ENCODE measurements around the gene GRID1. TPM values are rescaled to one million over a fixed set of nuclear protein-coding genes. Genes with fewer than 3 reads are reported as not detected.

Gene GRID1
- total RNA-seq, 1 donor from 2014 or later, result under 0.01 TPM

DNA sequence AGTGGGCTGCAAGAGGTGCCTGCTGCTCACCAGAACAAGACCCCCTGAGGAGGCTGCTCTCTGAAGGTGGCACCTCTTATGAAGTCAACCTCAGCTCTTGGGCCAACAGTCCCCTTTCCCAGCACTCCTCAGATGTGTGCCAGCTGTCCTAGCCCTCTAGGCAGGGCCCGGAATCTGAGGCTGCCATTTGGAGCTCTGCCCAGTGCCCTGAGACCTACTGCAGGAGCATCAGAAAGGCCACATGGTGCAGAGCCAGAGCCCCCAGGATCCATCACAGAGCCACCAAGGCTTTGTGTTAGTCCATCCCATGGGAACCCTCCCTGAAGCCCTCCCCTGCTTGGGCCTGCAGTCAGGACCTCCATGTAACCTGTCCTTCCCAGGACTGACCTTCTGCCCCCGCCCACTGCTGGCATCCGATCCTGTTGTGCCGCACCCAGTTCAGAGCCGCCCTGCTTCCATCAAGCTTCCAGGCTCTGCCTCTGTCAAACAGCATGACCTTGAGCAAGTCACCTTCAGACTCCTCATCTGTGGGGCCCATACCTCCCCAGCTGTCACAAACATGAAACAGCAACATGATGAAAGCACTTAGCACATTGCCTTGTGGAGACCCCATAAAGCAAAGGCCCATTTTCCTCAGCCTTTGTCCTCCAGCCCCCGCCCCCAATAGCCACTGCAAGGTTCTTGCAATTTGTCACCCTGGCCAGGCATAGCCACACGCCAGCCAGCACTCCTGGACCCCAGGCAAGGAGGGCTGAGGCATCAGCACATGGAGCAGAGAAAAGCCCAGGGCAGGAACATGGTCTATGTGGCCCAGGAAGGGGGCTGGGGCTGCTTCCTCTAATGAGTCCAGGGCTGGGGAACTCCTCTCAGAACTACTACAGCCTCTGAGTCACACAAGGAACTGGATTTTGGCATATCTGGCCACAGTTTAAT, 51.7 kb downstream of the GRID1 start:
- H3K4me3 ChIP-seq (ENCODE audit: low read depth, low read length), result no peak overlapping the region
- DNase-seq (ENCODE audit: low read depth), result no peak
- H3K27me3 ChIP-seq (ENCODE audit: control insufficient read depth, insufficient read depth, low read length), result no peaks in the 10 kb centered on the region
- no peaks in the 10 kb centered on the region for H3K36me3 ChIP-seq (ENCODE audit: control insufficient read depth, insufficient read depth, low read length)
- FAIRE-seq, result no peak
- TF ChIP-seq, protein P1, sequence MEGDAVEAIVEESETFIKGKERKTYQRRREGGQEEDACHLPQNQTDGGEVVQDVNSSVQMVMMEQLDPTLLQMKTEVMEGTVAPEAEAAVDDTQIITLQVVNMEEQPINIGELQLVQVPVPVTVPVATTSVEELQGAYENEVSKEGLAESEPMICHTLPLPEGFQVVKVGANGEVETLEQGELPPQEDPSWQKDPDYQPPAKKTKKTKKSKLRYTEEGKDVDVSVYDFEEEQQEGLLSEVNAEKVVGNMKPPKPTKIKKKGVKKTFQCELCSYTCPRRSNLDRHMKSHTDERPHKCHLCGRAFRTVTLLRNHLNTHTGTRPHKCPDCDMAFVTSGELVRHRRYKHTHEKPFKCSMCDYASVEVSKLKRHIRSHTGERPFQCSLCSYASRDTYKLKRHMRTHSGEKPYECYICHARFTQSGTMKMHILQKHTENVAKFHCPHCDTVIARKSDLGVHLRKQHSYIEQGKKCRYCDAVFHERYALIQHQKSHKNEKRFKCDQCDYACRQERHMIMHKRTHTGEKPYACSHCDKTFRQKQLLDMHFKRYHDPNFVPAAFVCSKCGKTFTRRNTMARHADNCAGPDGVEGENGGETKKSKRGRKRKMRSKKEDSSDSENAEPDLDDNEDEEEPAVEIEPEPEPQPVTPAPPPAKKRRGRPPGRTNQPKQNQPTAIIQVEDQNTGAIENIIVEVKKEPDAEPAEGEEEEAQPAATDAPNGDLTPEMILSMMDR (IDR thresholded peaks at IDR 0.05; ENCODE audit: insufficient read depth, low read length, severe bottlenecking), result no peak

DNA sequence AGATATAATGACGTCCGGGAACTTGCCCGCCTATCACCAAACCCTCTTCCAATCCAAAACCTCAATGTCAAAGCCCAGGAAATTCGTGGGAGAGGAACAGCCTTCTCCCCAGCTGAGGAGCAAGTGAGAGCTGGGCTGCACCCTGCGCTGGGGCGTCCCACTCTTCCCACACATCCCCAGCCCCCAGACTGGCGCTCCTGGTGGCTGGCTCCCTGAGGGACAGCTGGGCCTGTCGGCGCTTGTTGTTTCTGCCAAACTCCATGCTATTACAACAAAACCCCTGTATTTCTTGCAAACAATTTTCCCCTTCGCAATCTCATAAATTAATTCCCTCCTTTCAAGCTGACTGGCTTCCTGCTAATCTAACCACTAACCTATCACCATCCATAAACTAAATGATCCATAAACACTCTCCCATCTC, 53.0 kb downstream of the GRID1 start:
- Histone ChIP-seq H3K27me3 (ENCODE audit: control insufficient read depth, insufficient read depth, low read length) (no peaks in the 10 kb centered on the region), H3K36me3 (ENCODE audit: control insufficient read depth, insufficient read depth, low read length) (no peaks in the 10 kb centered on the region), H3K4me3 (ENCODE audit: low read depth, low read length) (no peak overlapping the region)
- no peak for FAIRE-seq
- TF ChIP-seq, protein P1 (IDR thresholded peaks at IDR 0.05; ENCODE audit: insufficient read depth, low read length, severe bottlenecking), result no peak
- DNase-seq (ENCODE audit: low read depth), result no peak

DNA sequence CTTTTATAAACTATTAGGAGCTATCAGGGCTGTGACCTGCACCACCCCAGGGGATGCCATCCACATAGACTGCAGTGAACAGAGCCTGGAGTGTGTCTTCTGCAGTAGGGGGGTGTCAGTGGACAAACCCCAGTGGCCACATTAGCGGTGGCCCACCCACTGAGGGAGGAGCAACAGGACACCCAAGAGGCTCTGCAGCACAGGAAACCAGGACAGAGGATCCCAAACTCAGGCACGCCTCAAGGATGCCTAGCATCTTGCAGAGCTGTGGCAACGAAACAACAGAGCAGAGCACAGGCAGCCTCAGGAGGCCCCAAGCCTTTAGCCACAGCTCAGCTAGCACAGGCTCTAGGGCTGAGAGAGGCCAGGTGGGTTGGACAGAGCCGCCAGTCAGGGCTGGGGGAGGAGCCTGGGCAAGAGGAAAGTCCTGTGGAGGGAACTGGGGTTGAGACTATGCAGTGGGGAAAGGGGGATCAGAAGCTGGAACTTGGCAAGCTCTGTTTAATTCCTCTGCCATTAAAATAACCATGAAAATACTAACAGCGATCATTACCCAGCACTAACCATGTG, 53.8 kb downstream of the GRID1 start:
- FAIRE-seq, result no peak
- TF ChIP-seq, protein P1 (IDR thresholded peaks at IDR 0.05; ENCODE audit: insufficient read depth, low read length, severe bottlenecking), result no peak
- Histone ChIP-seq H3K27me3 (ENCODE audit: control insufficient read depth, insufficient read depth, low read length) (no peaks in the 10 kb centered on the region), H3K4me3 (ENCODE audit: low read depth, low read length) (no peak overlapping the region), H3K36me3 (ENCODE audit: control insufficient read depth, insufficient read depth, low read length) (no peaks in the 10 kb centered on the region)
- DNase-seq (ENCODE audit: low read depth), result no peak

DNA sequence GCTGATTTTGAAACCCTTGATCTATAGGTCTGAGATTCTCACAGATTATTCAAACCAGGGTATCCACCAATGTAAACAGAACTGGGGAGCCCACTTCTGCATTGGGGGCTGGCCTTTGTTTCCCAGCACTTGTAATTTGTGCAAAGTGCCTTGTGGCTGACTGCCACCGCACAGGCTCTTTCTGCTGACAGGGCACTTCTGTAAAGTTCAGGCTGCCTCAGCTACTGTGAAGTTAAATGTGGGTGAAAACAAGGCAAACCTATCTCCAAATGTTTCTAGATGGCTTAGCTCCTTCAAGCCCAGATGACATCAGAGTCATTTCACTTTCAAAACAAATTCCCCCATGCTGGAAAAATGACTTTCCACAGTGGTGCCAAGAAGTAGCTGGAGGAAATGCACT, 54.7 kb downstream of the GRID1 start:
- Histone ChIP-seq H3K27me3 (ENCODE audit: control insufficient read depth, insufficient read depth, low read length) (no peaks in the 10 kb centered on the region), H3K4me3 (ENCODE audit: low read depth, low read length) (no peak overlapping the region), H3K36me3 (ENCODE audit: control insufficient read depth, insufficient read depth, low read length) (no peaks in the 10 kb centered on the region)
- TF ChIP-seq, protein P1 (IDR thresholded peaks at IDR 0.05; ENCODE audit: insufficient read depth, low read length, severe bottlenecking), result no peak
- FAIRE-seq (no peak), DNase-seq (ENCODE audit: low read depth) (no peak)

DNA sequence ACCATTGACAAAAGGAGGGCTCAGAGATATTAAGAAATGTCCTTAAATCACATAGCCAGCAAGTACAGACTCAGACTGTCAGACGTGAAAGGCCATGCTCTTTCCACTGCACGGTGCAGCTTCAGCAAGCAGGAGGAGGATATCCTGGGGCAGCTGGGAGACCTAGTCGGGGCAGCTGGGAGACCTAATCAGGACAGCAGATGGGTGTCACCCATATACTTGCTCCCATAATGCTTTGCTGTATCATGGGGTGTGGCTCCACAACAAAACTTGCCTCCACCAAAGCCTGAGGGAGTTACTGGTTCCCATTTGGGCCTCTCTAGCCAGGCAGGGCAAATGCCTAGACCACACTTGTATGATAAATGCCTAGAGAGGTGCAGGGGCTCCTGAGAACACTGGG, 55.4 kb downstream of the GRID1 start:
- FAIRE-seq, result no peak
- H3K4me3 ChIP-seq (ENCODE audit: low read depth, low read length), result no peak overlapping the region
- DNase-seq (ENCODE audit: low read depth), result no peak
- no peaks in the 10 kb centered on the region for H3K36me3 ChIP-seq (ENCODE audit: control insufficient read depth, insufficient read depth, low read length)
- H3K27me3 ChIP-seq (ENCODE audit: control insufficient read depth, insufficient read depth, low read length), result no peaks in the 10 kb centered on the region
- TF ChIP-seq, protein P1 (IDR thresholded peaks at IDR 0.05; ENCODE audit: insufficient read depth, low read length, severe bottlenecking), result no peak

All from bronchial epithelial cell (primary cell).